SK-N-SH (cell line): ENCODE data around the gene SIRT2. TPM values are rescaled to one million over a fixed set of nuclear protein-coding genes. Genes with fewer than 3 reads are reported as not detected.

Source experiments
- CTCF ChIA-PET: fragments of 300-600, 350-600 bp; formaldehyde crosslinking; extraction: SDS; loops from one replicate; lab custom pipeline; 2021; lab: Yijun Ruan, JAX
- POLR2A ChIA-PET: fragments of 350-600 bp; sonication (Branson Sonifier 250); formaldehyde crosslinking; extraction: SDS; loops from one replicate; lab custom pipeline; 2020; ENCODE audit warnings: antibody characterized with exemption, inconsistent platforms; lab: Yijun Ruan, JAX
- DNase-seq: peaks from one replicate; pipeline ENCODE4 v3.0.0; 2012
- H2AFZ ChIP-seq: fragments of 200-600 bp; sonication (generic); 2 replicates; pipeline ENCODE4 v1.8.1; 2016; ENCODE audit warnings: antibody characterized with exemption, mild to moderate bottlenecking, low read depth
- H3F3A ChIP-seq: fragments of 200-600 bp; sonication (generic); replicated peaks from 2 replicates; pipeline ENCODE3; 2016; ENCODE audit warnings: antibody characterized with exemption, mild to moderate bottlenecking; ENCODE audit not compliant: insufficient read depth
- H3K27ac ChIP-seq, 2 experiments: fragments of 200-500 bp in 1 of 2; fragments of 200-600 bp in 1 of 2; sonication (Bioruptor generic) in 1 of 2; sonication (generic), shearing (Covaris generic) in 1 of 2; 2 replicates each; pipeline versions ENCODE4 v1.5.1 to v1.6.1; 2014 to 2016; ENCODE audit warnings: low read depth in 2 of 2, inconsistent platforms in 1 of 2, low read length in 1 of 2, mild to moderate bottlenecking in 1 of 2, mixed read lengths in 1 of 2
- H3K27me3 ChIP-seq: fragments of 200-600 bp; sonication (generic), shearing (Covaris generic); 2 replicates; pipeline ENCODE4 v1.6.1; 2016; ENCODE audit warnings: mixed run types; ENCODE audit not compliant: insufficient read depth
- H3K36me3 ChIP-seq, 2 experiments: fragments of 200-500 bp in 1 of 2; fragments of 200-600 bp in 1 of 2; sonication (Bioruptor generic) in 1 of 2; sonication (generic) in 1 of 2; replicated peaks in 1 of 2; 2 replicates each; pipeline versions ENCODE3 to v1.5.1; 2014 to 2016; ENCODE audit warnings: low read length in 1 of 2, mild to moderate bottlenecking in 1 of 2; ENCODE audit not compliant: insufficient read depth in 2 of 2, control insufficient read depth in 1 of 2
- H3K4me1 ChIP-seq, 2 experiments: fragments of 200-500 bp in 1 of 2; fragments of 200-600 bp in 1 of 2; sonication (Bioruptor generic) in 1 of 2; sonication (generic), shearing (Covaris generic) in 1 of 2; 2 replicates each; pipeline versions ENCODE4 v1.5.1 to v1.6.1; 2014 to 2016; ENCODE audit warnings: low read depth in 1 of 2, low read length in 1 of 2, mixed run types in 1 of 2; ENCODE audit not compliant: insufficient read depth in 2 of 2, control insufficient read depth in 1 of 2
- H3K4me2 ChIP-seq: fragments of 200-600 bp; sonication (generic), shearing (Covaris generic); 2 replicates; pipeline ENCODE4 v1.6.1; 2017; ENCODE audit warnings: mixed run types
- H3K4me3 ChIP-seq, 2 experiments: fragments of 200-500 bp in 1 of 2; fragments of 200-600 bp in 1 of 2; sonication (Bioruptor generic) in 1 of 2; sonication (generic), shearing (Covaris generic) in 1 of 2; 2 replicates each; pipeline versions ENCODE4 v1.5.1 to v1.8.1; 2014 to 2016; ENCODE audit warnings: low read depth in 2 of 2, inconsistent platforms in 1 of 2, low read length in 1 of 2, mild to moderate bottlenecking in 1 of 2, mixed read lengths in 1 of 2, moderate library complexity in 1 of 2
- H3K79me2 ChIP-seq: fragments of 200-600 bp; sonication (generic); 2 replicates; pipeline ENCODE4 v1.8.1; 2017; ENCODE audit warnings: mild to moderate bottlenecking; ENCODE audit not compliant: insufficient read depth
- H3K9ac ChIP-seq: fragments of 200-600 bp; sonication (generic); 2 replicates; pipeline ENCODE4 v1.6.1; 2017; ENCODE audit warnings: mixed run types
- H3K9me2 ChIP-seq: fragments of 200-600 bp; sonication (generic); 2 replicates; pipeline ENCODE4 v1.6.1; 2017; ENCODE audit warnings: mixed run types
- H3K9me3 ChIP-seq: fragments of 200-600 bp; sonication (generic); 2 replicates; pipeline ENCODE4 v1.6.1; 2017; ENCODE audit warnings: mixed run types, mild to moderate bottlenecking, moderate library complexity
- H4K20me1 ChIP-seq: fragments of 200-600 bp; sonication (generic); 2 replicates; pipeline ENCODE4 v1.6.1; 2017; ENCODE audit warnings: mild to moderate bottlenecking, mixed run types; ENCODE audit not compliant: insufficient read depth
- CTCF ChIP-seq: fragments of 200-600 bp; sonication (generic); IDR thresholded peaks from 2 replicates; pipeline ENCODE4 v1.6.1; 2017; ENCODE audit warnings: antibody characterized with exemption, mild to moderate bottlenecking, moderate library complexity
- ELF1 ChIP-seq: IDR thresholded peaks from 2 replicates; pipeline ENCODE4 v1.4.0; 2012
- EP300 ChIP-seq, 2 experiments: IDR thresholded peaks; 2 replicates each; pipeline versions ENCODE4 v1.4.0 to v1.6.1; 2012; ENCODE audit warnings: borderline replicate concordance in 1 of 2, low read depth in 1 of 2, low read length in 1 of 2
- FOXM1 ChIP-seq: IDR thresholded peaks from 2 replicates; pipeline ENCODE4 v1.4.0; 2012; ENCODE audit warnings: low read depth, mild to moderate bottlenecking
- GATA2 ChIP-seq: sonication (generic); formaldehyde crosslinking; IDR thresholded peaks from 2 replicates; pipeline ENCODE4 v1.5.0; 2020; ENCODE audit warnings: mild to moderate bottlenecking, missing genetic modification reagents
- JUND ChIP-seq: IDR thresholded peaks from 2 replicates; pipeline ENCODE4 v1.4.0; 2012
- NFIC ChIP-seq: IDR thresholded peaks from 2 replicates; pipeline ENCODE4 v1.4.0; 2012; ENCODE audit warnings: borderline replicate concordance
- NRF1 ChIP-seq: IDR thresholded peaks from 2 replicates; pipeline ENCODE4 v1.6.1; 2012; ENCODE audit warnings: low read depth, mild to moderate bottlenecking, low read length
- PBX3 ChIP-seq: IDR thresholded peaks from 2 replicates; pipeline ENCODE4; 2012
- RAD21 ChIP-seq: IDR thresholded peaks from 2 replicates; pipeline ENCODE4 v1.6.1; 2012; ENCODE audit warnings: mild to moderate bottlenecking, low read length
- RCOR1 ChIP-seq: fragments of 150-350 bp; IDR thresholded peaks from 2 replicates; pipeline ENCODE4 v1.6.1; 2017; ENCODE audit warnings: antibody characterized with exemption, low read length
- RFX5 ChIP-seq: IDR thresholded peaks from 2 replicates; pipeline ENCODE4 v1.6.1; 2012; ENCODE audit warnings: mild to moderate bottlenecking, improper control_type of control experiment, low read length
- RXRA ChIP-seq: IDR thresholded peaks from 2 replicates; pipeline ENCODE4 v1.4.0; 2012; ENCODE audit warnings: low read depth, mild to moderate bottlenecking, borderline replicate concordance
- SIN3A ChIP-seq: IDR thresholded peaks from 2 replicates; pipeline ENCODE4 v1.6.1; 2012; ENCODE audit warnings: low read depth, mild to moderate bottlenecking, low read length, moderate library complexity, borderline replicate concordance
- SMC3 ChIP-seq: IDR thresholded peaks from 2 replicates; pipeline ENCODE4 v1.6.1; 2012; ENCODE audit warnings: low read depth, low read length, improper control_type of control experiment
- TAF1 ChIP-seq: IDR thresholded peaks from 2 replicates; pipeline ENCODE4 v1.6.1; 2012; ENCODE audit warnings: low read depth, mild to moderate bottlenecking, low read length, moderate library complexity, borderline replicate concordance
- TCF12 ChIP-seq: IDR thresholded peaks from 2 replicates; pipeline ENCODE4 v1.4.0; 2012
- WGBS: methylation state at CpG from one replicate; pipeline ENCODE4 v1.1.6; 2017; ENCODE audit warnings: low lambda C conversion rate; 5-methylcytosine and 5-hydroxymethylcytosine counted together
- polyA plus RNA-seq, 3 experiments: library from polyadenylated mRNA; depleted of rRNA; stranded (reverse); fragments of >200 nt; gene quantifications; 2 replicates each; pipeline ENCODE4 v1.2.3, GENCODE V29; 2012

The SIRT2 gene
- polyA plus RNA-seq, 1 of the 3 experiments (the other 2 are of a cell fraction), result 39.3 TPM

GRCh38 chr19:38908911-38909310, 9.5 kb upstream of the SIRT2 start:
- CTCF ChIA-PET, result interaction anchor here (0.8 kb wide), 1 partner anchor 21 kb away, joined by 3 read pairs; the partner anchor contains the start of gene SARS2
- Histone ChIP-seq H3K9ac (no peak overlapping the region), H3K36me3 (peaks cover 0 to 12% of the 10 kb centered on the region in 2 experiments)
- TF ChIP-seq NFIC, result no peak
- TF ChIP-seq RCOR1, result no peak
- no peak for TF ChIP-seq CTCF
- no peak for TF ChIP-seq FOXM1
- no peak for TF ChIP-seq SIN3A
- no peak for TF ChIP-seq GATA2 (CRISPR knock-in tag)
- no peak for TF ChIP-seq RFX5
- no peak for TF ChIP-seq TAF1
- TF ChIP-seq, all 33 proteins: peak for 0
- H3K4me3 ChIP-seq, result no peak overlapping the region
- H3K9me2 ChIP-seq, result no peaks in the 10 kb centered on the region
- DNase-seq, result no peak
- H3K27me3 ChIP-seq, result no peaks in the 10 kb centered on the region
- no peaks in the 10 kb centered on the region for H4K20me1 ChIP-seq
- no peak overlapping the region for H3K27ac ChIP-seq
- H3K4me1 ChIP-seq, result no peaks in the 10 kb centered on the region
- POLR2A ChIA-PET, result no interaction called here
- no peak overlapping the region for H3K4me2 ChIP-seq
- H3K9me3 ChIP-seq, result no peaks in the 10 kb centered on the region
- H3F3A ChIP-seq, result no peaks in the 10 kb centered on the region
- WGBS, result 92% methylated on average over 9 of the region's 10 CpGs
- no peak overlapping the region for H2AFZ ChIP-seq
- H3K79me2 ChIP-seq, result no peaks in the 10 kb centered on the region

- ChIA-PET CTCF (interaction anchor here (1.0 to 2.3 kb wide), 2 partner anchors 21 to 22 kb away, joined by 3 to 10 read pairs; partner anchors contain the start of genes MRPS12 and SARS2), POLR2A (no interaction called here)
- Histone ChIP-seq H2AFZ (no peak overlapping the region), H3K79me2 (peaks cover 10% of the 10 kb centered on the region; the same call in 1 of the 2 replicates), H3K4me3 (no peak overlapping the region), H3K4me1 (no peaks in the 10 kb centered on the region), H3F3A (no peaks in the 10 kb centered on the region), H3K27me3 (no peaks in the 10 kb centered on the region), H3K27ac (no peak overlapping the region), H3K9me2 (no peaks in the 10 kb centered on the region), H4K20me1 (no peaks in the 10 kb centered on the region), H3K9me3 (no peaks in the 10 kb centered on the region), H3K4me2 (no peak overlapping the region), H3K36me3 (peaks cover 0 to 12% of the 10 kb centered on the region in 2 experiments), H3K9ac (no peak overlapping the region)
- 95% methylated on average over 12 of the region's 12 CpGs for WGBS
- no peak for TF ChIP-seq RXRA
- no peak for TF ChIP-seq JUND
- no peak for TF ChIP-seq NRF1
- DNase-seq, result no peak
These were observed 8.3 kb upstream of the SIRT2 start for GRCh38 chr19:38907670-38908069.

- POLR2A ChIA-PET, result no interaction called here
- Histone ChIP-seq H3F3A (no peaks in the 10 kb centered on the region), H3K27me3 (no peaks in the 10 kb centered on the region), H3K9me2 (no peaks in the 10 kb centered on the region), H3K27ac (no peak overlapping the region), H4K20me1 (no peaks in the 10 kb centered on the region), H3K79me2 (peaks cover 15% of the 10 kb centered on the region), H2AFZ (no peak overlapping the region), H3K4me1 (no peaks in the 10 kb centered on the region), H3K9me3 (no peaks in the 10 kb centered on the region), H3K4me3 (no peak overlapping the region), H3K4me2 (no peak overlapping the region), H3K9ac (no peak overlapping the region), H3K36me3 (peaks cover 0 to 12% of the 10 kb centered on the region in 2 experiments)
- TF ChIP-seq ELF1 (no peak), SMC3 (no peak), RFX5 (no peak), EP300 (IDR thresholded peaks at IDR 0.05; ENCODE audit: borderline replicate concordance in 1 of 2, low read depth in 1 of 2, low read length in 1 of 2) (no peak), TCF12 (no peak), RCOR1 (no peak), SIN3A (no peak), PBX3 (no peak), RAD21 (no peak)
- 93% methylated on average over 29 of the region's 29 CpGs for WGBS
- CTCF ChIA-PET, result interaction anchor here (1.5 to 2.3 kb wide), 2 partner anchors 21 to 23 kb away, joined by 4 to 10 read pairs; partner anchors contain the start of genes MRPS12 and SARS2
- DNase-seq, result no peak
These were observed 7.8 kb upstream of the SIRT2 start for GRCh38 chr19:38907227-38907626.
